HCT116 (cell line): ENCODE data around the gene RNF39. TPM values are rescaled to one million over a fixed set of nuclear protein-coding genes. Genes with fewer than 3 reads are reported as not detected.
A peak's percentile ranks its signal among the peaks of the same experiment; 100 is the strongest.

Experiments used
- ATAC-seq: fragments of 200-7000 bp; cut with Tn5 transposase; 2 replicates; pipeline ENCODE4 v1.9.1; 2020; ENCODE audit warnings: mild to moderate bottlenecking, moderate library complexity
- BruUV-seq: library from RNA; stranded (reverse); fragments of 400-500 nt; replicated peaks from 2 replicates; lab custom pipeline; 2021; lab: Mats Ljungman, UMichigan
- CTCF ChIA-PET: fragments of 300-600 bp; sonication (Branson Sonifier 250); formaldehyde crosslinking; loops from one replicate; lab custom pipeline; 2021; ENCODE audit warnings: antibody characterized with exemption; lab: Charles Lee
- POLR2A ChIA-PET: fragments of 300-600, 350-600 bp; sonication (Branson Sonifier 250); formaldehyde crosslinking; loops from one replicate; lab custom pipeline; 2021; ENCODE audit warnings: antibody characterized with exemption; lab: Charles Lee
- RAD21 ChIA-PET, 2 experiments: fragments of 300-600 bp; sonication (Branson Sonifier 250); formaldehyde crosslinking; loops; one replicate each; lab custom pipeline; 2023; ENCODE audit warnings: low total read pairs in 2 of 2; ENCODE audit not compliant: uncharacterized antibody in 2 of 2, unreplicated experiment in 2 of 2, low non-redundant PET in 1 of 2; lab: Charles Lee
- DNase-seq: peaks from one replicate; pipeline ENCODE4 v3.0.0-alpha.2; 2010; ENCODE audit warnings: low read depth, low spot score
- H2AFZ ChIP-seq: fragments of 200-600 bp; shearing (Covaris generic), sonication (generic); 2 replicates; pipeline ENCODE4 v1.6.1; 2017; ENCODE audit warnings: low read depth, mixed run types, mixed read lengths, antibody characterized with exemption, low read length; ENCODE audit not compliant: poor library complexity, severe bottlenecking
- H3K27ac ChIP-seq: 2 replicates; pipeline ENCODE4 v1.5.1; 2012; ENCODE audit warnings: low read depth, low read length
- H3K27me3 ChIP-seq: fragments of 200-600 bp; sonication (generic); 2 replicates; pipeline ENCODE4 v1.6.1; 2016; ENCODE audit warnings: mixed run types, low read length, mixed read lengths; ENCODE audit not compliant: insufficient read depth
- H3K36me3 ChIP-seq, 2 experiments: fragments of 200-500 bp in 1 of 2; fragments of 200-600 bp in 1 of 2; sonication (Bioruptor generic) in 1 of 2; sonication (generic) in 1 of 2; 2 replicates each; pipeline versions ENCODE4 v1.5.1 to v1.6.1; 2014 to 2016; ENCODE audit warnings: low read length in 2 of 2, inconsistent platforms in 1 of 2, mixed read lengths in 1 of 2, mixed run types in 1 of 2; ENCODE audit not compliant: insufficient read depth in 2 of 2, control insufficient read depth in 1 of 2
- H3K4me1 ChIP-seq, 2 experiments: fragments of 200-600 bp in 1 of 2; sonication (generic) in 1 of 2; 2 replicates each; pipeline versions ENCODE4 v1.5.1 to v1.6.1; 2012 to 2017; ENCODE audit warnings: low read length in 2 of 2, inconsistent platforms in 1 of 2, mild to moderate bottlenecking in 1 of 2, mixed read lengths in 1 of 2, mixed run types in 1 of 2, moderate library complexity in 1 of 2; ENCODE audit not compliant: insufficient read depth in 2 of 2, control insufficient read depth in 1 of 2
- H3K4me2 ChIP-seq: fragments of 200-600 bp; sonication (generic); 2 replicates; pipeline ENCODE4 v1.6.1; 2017; ENCODE audit warnings: mixed run types, low read length, mixed read lengths
- H3K4me3 ChIP-seq, 2 experiments: fragments of 200-600 bp in 1 of 2; sonication (generic) in 1 of 2; replicated peaks in 1 of 2; 2 replicates each; pipeline ENCODE4 v1.5.1; 2011 to 2016; ENCODE audit warnings: low read length in 2 of 2, control low read depth in 1 of 2, low read depth in 1 of 2, mild to moderate bottlenecking in 1 of 2, mixed read lengths in 1 of 2, mixed run types in 1 of 2
- H3K79me2 ChIP-seq: fragments of 200-600 bp; sonication (generic); 2 replicates; pipeline ENCODE4 v1.6.1; 2017; ENCODE audit warnings: mild to moderate bottlenecking, mixed run types, low read length, moderate library complexity, mixed read lengths; ENCODE audit not compliant: insufficient read depth
- H3K9ac ChIP-seq: fragments of 200-600 bp; sonication (generic); 2 replicates; pipeline ENCODE4 v1.6.1; 2016; ENCODE audit warnings: low read length, mixed read lengths
- H3K9me2 ChIP-seq: fragments of 200-600 bp; sonication (generic), shearing (Covaris generic); 2 replicates; pipeline ENCODE4 v1.6.1; 2017; ENCODE audit warnings: mixed run types, mild to moderate bottlenecking, moderate library complexity; ENCODE audit not compliant: insufficient read depth
- H3K9me3 ChIP-seq, 2 experiments: fragments of 200-500 bp in 1 of 2; fragments of 200-600 bp in 1 of 2; sonication (Bioruptor generic) in 1 of 2; sonication (generic) in 1 of 2; 2 replicates each; pipeline ENCODE4 v1.6.1; 2014 to 2017; ENCODE audit warnings: low read length in 2 of 2, mixed read lengths in 2 of 2, inconsistent platforms in 1 of 2, low read depth in 1 of 2, mild to moderate bottlenecking in 1 of 2, mixed run types in 1 of 2, moderate library complexity in 1 of 2; ENCODE audit not compliant: control insufficient read depth in 1 of 2, insufficient read depth in 1 of 2
- H4K20me1 ChIP-seq: fragments of 200-600 bp; sonication (generic), shearing (Covaris generic); 2 replicates; pipeline ENCODE4 v1.6.1; 2017; ENCODE audit warnings: mixed run types, mild to moderate bottlenecking, moderate library complexity; ENCODE audit not compliant: insufficient read depth
- CBX3 ChIP-seq: IDR thresholded peaks from 2 replicates; pipeline ENCODE4 v1.6.1; 2012; ENCODE audit warnings: low read depth
- CEBPB ChIP-seq: IDR thresholded peaks from 2 replicates; pipeline ENCODE4 v1.6.1; 2012; ENCODE audit warnings: low read depth
- CTCF ChIP-seq, 3 experiments: fragments of 200-600 bp in 1 of 3; sonication (generic) in 1 of 3; IDR thresholded peaks in 2 of 3; conservative IDR thresholded peaks in 1 of 3; 2 replicates each; pipeline ENCODE4 v1.5.1; 2012 to 2017; ENCODE audit warnings: low read depth in 2 of 3, low read length in 2 of 3, antibody characterized with exemption in 1 of 3, borderline replicate concordance in 1 of 3, control low read depth in 1 of 3, mild to moderate bottlenecking in 1 of 3, mixed read lengths in 1 of 3, mixed run types in 1 of 3, moderate library complexity in 1 of 3; ENCODE audit not compliant: insufficient read depth in 1 of 3
- EGR1 ChIP-seq: IDR thresholded peaks from 2 replicates; pipeline ENCODE4 v1.6.1; 2012; ENCODE audit warnings: low read depth
- ELF1 ChIP-seq: IDR thresholded peaks from 2 replicates; pipeline ENCODE4 v1.6.1; 2012; ENCODE audit warnings: low read depth, borderline replicate concordance
- EZH2 ChIP-seq: fragments of 200-600 bp; sonication (generic); IDR thresholded peaks from 2 replicates; pipeline ENCODE4 v1.6.1; 2017; ENCODE audit warnings: antibody characterized with exemption, mixed run types
- EZH2phosphoT487 ChIP-seq: fragments of 200-600 bp; IDR thresholded peaks from 2 replicates; pipeline ENCODE4 v1.6.1; 2018; ENCODE audit warnings: antibody characterized with exemption, borderline replicate concordance
- JUND ChIP-seq: IDR thresholded peaks from 2 replicates; pipeline ENCODE4 v1.6.1; 2012
- MAX ChIP-seq: IDR thresholded peaks from 2 replicates; pipeline ENCODE4 v1.6.1; 2012
- POLR2A ChIP-seq: IDR thresholded peaks from 2 replicates; pipeline ENCODE4 v1.7.0; 2011; ENCODE audit warnings: borderline replicate concordance; ENCODE audit not compliant: insufficient read depth, insufficient read length; ENCODE audit errors: extremely low read depth
- POLR2AphosphoS5 ChIP-seq: IDR thresholded peaks from 2 replicates; pipeline ENCODE4 v1.6.1; 2011; ENCODE audit warnings: mild to moderate bottlenecking, low read depth, low read length, moderate library complexity
- RAD21 ChIP-seq: IDR thresholded peaks from 2 replicates; pipeline ENCODE4 v1.6.1; 2012; ENCODE audit warnings: low read depth, mild to moderate bottlenecking
- SIN3A ChIP-seq: IDR thresholded peaks from 2 replicates; pipeline ENCODE4 v1.6.1; 2012; ENCODE audit warnings: low read depth
- SP1 ChIP-seq: IDR thresholded peaks from 2 replicates; pipeline ENCODE4 v1.6.1; 2012; ENCODE audit warnings: low read depth
- SRF ChIP-seq: IDR thresholded peaks from 2 replicates; pipeline ENCODE4 v1.6.1; 2012; ENCODE audit warnings: low read depth
- TCF7L2 ChIP-seq: IDR thresholded peaks from 2 replicates; pipeline ENCODE4 v1.7.0; 2011; ENCODE audit warnings: borderline replicate concordance, inconsistent platforms; ENCODE audit not compliant: insufficient read depth, insufficient read length; ENCODE audit errors: extremely low read depth
- YY1 ChIP-seq: IDR thresholded peaks from 2 replicates; pipeline ENCODE4 v1.6.1; 2011; ENCODE audit warnings: low read length, low read depth, moderate library complexity, mild to moderate bottlenecking; ENCODE audit not compliant: insufficient replicate concordance; ENCODE audit errors: extremely low read depth
- ZBTB33 ChIP-seq: IDR thresholded peaks from 2 replicates; pipeline ENCODE4 v1.6.1; 2011; ENCODE audit warnings: mild to moderate bottlenecking, low read length, moderate library complexity; ENCODE audit not compliant: insufficient replicate concordance; ENCODE audit errors: extremely low read depth
- ZFX ChIP-seq: fragments of 450-650 bp; IDR thresholded peaks from 2 replicates; pipeline ENCODE4 v1.6.1; 2017
- intact Hi-C: fragments of 100-400 bp; cut with micrococcal nuclease; formaldehyde crosslinking; loops from 2 replicates; pipeline ENCODE4 v1.10.0; 2022
- total RNA-seq: library from RNA; stranded (reverse); gene quantifications from one replicate; pipeline ENCODE4 v1.2.1, GENCODE V29; 2021; ENCODE audit not compliant: unreplicated experiment
- TF ChIP-seq, protein P1 (sequence below): IDR thresholded peaks from 2 replicates; pipeline ENCODE4 v1.6.1; 2012; ENCODE audit warnings: low read depth

The RNF39 gene
- total RNA-seq, 1 experiment from 2014 or later, result 0.22 TPM

GRCh38 chr6:30067460-30068139 lies 8.0 kb downstream of the RNF39 start:
- Histone ChIP-seq H3K79me2 (peaks cover 23% of the 10 kb centered on the region), H3K9me3 (no peaks in the 10 kb centered on the region), H3K36me3 (peaks cover 2 to 13% of the 10 kb centered on the region in 2 experiments; a peak in 2 of 4 replicates), H3K4me2 (peak overlapping the region; percentile 83), H3K27me3 (no peaks in the 10 kb centered on the region), H3K9me2 (no peaks in the 10 kb centered on the region), H3K4me1 (peaks cover 7 to 20% of the 10 kb centered on the region in 2 experiments; a peak in 3 of 4 replicates), H2AFZ (no peak overlapping the region), H4K20me1 (no peaks in the 10 kb centered on the region), H3K4me3 (peak overlapping the region; percentile 78 to 84), H3K9ac (peak overlapping the region; percentile 75), H3K27ac (peak overlapping the region; percentile 41)
- no peak for ATAC-seq
- CTCF ChIA-PET, result interaction anchor here (1.3 kb wide), 1 partner anchor 24 kb away, joined by 3 read pairs; no protein-coding TSS in a partner anchor
- DNase-seq, result no peak
- RAD21 ChIA-PET, result no interaction called here
- TF ChIP-seq YY1 (no peak), SP1 (no peak), TCF7L2 (no peak), ZBTB33 (no peak), EZH2 (no peak), JUND (no peak), CEBPB (no peak), RAD21 (no peak), SIN3A (no peak), EGR1 (no peak), POLR2AphosphoS5 (no peak), CBX3 (no peak), CTCF (IDR thresholded peaks at IDR 0.05 in 2 of 3, conservative IDR thresholded peaks at IDR 0.05 in 1 of 3; ENCODE audit: borderline replicate concordance in 1 of 3, insufficient read depth in 1 of 3, low read depth in 2 of 3, low read length in 2 of 3) (no peak), EZH2phosphoT487 (no peak), MAX (no peak), ZFX (no peak), SRF (no peak), ELF1 (no peak), POLR2A (no peak)
- TF ChIP-seq, protein P1, sequence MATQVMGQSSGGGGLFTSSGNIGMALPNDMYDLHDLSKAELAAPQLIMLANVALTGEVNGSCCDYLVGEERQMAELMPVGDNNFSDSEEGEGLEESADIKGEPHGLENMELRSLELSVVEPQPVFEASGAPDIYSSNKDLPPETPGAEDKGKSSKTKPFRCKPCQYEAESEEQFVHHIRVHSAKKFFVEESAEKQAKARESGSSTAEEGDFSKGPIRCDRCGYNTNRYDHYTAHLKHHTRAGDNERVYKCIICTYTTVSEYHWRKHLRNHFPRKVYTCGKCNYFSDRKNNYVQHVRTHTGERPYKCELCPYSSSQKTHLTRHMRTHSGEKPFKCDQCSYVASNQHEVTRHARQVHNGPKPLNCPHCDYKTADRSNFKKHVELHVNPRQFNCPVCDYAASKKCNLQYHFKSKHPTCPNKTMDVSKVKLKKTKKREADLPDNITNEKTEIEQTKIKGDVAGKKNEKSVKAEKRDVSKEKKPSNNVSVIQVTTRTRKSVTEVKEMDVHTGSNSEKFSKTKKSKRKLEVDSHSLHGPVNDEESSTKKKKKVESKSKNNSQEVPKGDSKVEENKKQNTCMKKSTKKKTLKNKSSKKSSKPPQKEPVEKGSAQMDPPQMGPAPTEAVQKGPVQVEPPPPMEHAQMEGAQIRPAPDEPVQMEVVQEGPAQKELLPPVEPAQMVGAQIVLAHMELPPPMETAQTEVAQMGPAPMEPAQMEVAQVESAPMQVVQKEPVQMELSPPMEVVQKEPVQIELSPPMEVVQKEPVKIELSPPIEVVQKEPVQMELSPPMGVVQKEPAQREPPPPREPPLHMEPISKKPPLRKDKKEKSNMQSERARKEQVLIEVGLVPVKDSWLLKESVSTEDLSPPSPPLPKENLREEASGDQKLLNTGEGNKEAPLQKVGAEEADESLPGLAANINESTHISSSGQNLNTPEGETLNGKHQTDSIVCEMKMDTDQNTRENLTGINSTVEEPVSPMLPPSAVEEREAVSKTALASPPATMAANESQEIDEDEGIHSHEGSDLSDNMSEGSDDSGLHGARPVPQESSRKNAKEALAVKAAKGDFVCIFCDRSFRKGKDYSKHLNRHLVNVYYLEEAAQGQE, result no peak
- TSS peak; percentile 21 for BruUV-seq
- intact Hi-C loops, result no loop called here
- POLR2A ChIA-PET, result interaction anchor here (1.4 kb wide), 2 partner anchors 27 to 146 kb away, joined by 3 to 4 read pairs; partner anchors contain the start of gene TRIM26
